Progenitor cell of endocrine pancreas (in vitro differentiated cells): ENCODE results near the gene CRIP2. TPM values are rescaled to one million over a fixed set of nuclear protein-coding genes. Genes with fewer than 3 reads are reported as not detected.

Source experiments
- DNase-seq: peaks from one replicate; pipeline ENCODE4 v3.0.0; 2021; ENCODE audit warnings: low spot score; ENCODE audit not compliant: unreplicated experiment
- H3K27ac Mint-ChIP-seq: 2 replicates; pipeline ENCODE4 v1.8.0; 2021; ENCODE audit warnings: mild to moderate bottlenecking, moderate library complexity, mixed read lengths
- H3K27me3 Mint-ChIP-seq: 2 replicates; pipeline ENCODE4 v1.8.0; 2021; ENCODE audit warnings: mixed read lengths
- H3K36me3 Mint-ChIP-seq: 2 replicates; pipeline ENCODE4 v1.8.0; 2022; ENCODE audit warnings: mixed read lengths; ENCODE audit not compliant: insufficient read depth
- H3K4me1 Mint-ChIP-seq: 2 replicates; pipeline ENCODE4 v1.8.0; 2021; ENCODE audit warnings: low read depth, mixed read lengths
- H3K4me3 Mint-ChIP-seq: 2 replicates; pipeline ENCODE4 v1.8.0; 2021; ENCODE audit warnings: low read depth, mild to moderate bottlenecking, moderate library complexity, mixed read lengths
- H3K9me3 Mint-ChIP-seq: 2 replicates; pipeline ENCODE4 v1.8.0; 2021; ENCODE audit warnings: low read depth, mixed read lengths
- long read RNA-seq: library from polyadenylated mRNA; unstranded; transcript quantifications from one replicate; pipeline ENCODE4 v2.0.0, GENCODE V29; 2020
- total RNA-seq: library from RNA; stranded (reverse); gene quantifications from 2 replicates; pipeline ENCODE4 v1.2.1, GENCODE V29; 2021
- TF ChIP-seq, protein P1 (sequence below): fragments of 200-600 bp; sonication (generic); IDR thresholded peaks from one replicate; pipeline ENCODE4 v1.5.0; 2021; ENCODE audit warnings: antibody characterized with exemption, mild to moderate bottlenecking; ENCODE audit not compliant: unreplicated experiment

CRIP2 gene, protein sequence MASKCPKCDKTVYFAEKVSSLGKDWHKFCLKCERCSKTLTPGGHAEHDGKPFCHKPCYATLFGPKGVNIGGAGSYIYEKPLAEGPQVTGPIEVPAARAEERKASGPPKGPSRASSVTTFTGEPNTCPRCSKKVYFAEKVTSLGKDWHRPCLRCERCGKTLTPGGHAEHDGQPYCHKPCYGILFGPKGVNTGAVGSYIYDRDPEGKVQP
- 17.0 and 19.6 TPM in 2 replicates for total RNA-seq
- long read RNA-seq: 0 reads

DNA sequence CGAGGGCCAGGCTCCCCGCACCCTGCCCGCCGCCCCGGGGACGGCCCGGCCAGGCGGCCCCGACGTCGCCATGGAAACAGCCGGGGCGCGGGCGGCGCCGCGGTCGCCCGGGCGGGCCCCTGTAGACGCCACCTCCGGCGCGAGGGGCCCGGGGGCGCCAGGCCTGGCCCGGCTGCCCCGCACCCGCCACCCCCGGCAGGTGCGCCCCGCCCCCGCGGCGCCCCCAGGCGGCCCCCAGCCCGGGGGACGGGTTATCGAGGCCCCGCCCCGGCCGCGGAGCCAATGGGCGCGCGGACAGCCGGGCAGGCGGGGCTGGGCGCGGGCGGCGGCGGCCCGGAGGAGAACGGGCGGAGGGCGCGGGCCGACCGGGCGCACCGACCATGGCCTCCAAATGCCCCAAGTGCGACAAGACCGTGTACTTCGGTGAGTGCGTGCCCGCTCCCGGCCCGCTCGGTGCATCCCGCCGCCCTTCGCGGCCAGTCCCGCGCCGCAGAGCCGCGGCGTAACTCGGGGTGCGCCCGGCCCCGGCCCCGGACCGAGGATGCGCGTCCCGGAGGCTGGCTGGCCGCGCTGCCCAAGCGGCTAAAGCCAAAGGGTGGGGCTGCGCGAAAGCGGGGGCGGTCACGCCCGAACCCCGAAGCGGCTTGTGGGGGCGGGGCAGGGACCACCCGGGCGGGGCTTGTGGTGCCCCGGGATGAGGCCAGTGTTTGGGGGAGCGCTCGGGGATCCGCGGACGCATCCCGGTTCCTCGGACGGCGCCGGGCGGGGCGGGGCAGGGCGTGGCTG, at the start of gene CRIP2:
Gene CRIP2 (plus strand): TSS at position 339 of the 786 bp plus-strand sequence. CDS start 42 bp downstream, at position 381.
- peak; percentile 53 for DNase-seq
- Mint-ChIP-seq H3K36me3 (peaks cover 1% of the 10 kb centered on the region), H3K27ac (no peak within 1 kb of the TSS), H3K27me3 (peaks cover 11% of the 10 kb centered on the region), H3K4me3 (peak within 1 kb of the TSS; percentile 64), H3K9me3 (no peaks in the 10 kb centered on the region), H3K4me1 (no peaks in the 10 kb centered on the region)
- TF ChIP-seq, protein P1, sequence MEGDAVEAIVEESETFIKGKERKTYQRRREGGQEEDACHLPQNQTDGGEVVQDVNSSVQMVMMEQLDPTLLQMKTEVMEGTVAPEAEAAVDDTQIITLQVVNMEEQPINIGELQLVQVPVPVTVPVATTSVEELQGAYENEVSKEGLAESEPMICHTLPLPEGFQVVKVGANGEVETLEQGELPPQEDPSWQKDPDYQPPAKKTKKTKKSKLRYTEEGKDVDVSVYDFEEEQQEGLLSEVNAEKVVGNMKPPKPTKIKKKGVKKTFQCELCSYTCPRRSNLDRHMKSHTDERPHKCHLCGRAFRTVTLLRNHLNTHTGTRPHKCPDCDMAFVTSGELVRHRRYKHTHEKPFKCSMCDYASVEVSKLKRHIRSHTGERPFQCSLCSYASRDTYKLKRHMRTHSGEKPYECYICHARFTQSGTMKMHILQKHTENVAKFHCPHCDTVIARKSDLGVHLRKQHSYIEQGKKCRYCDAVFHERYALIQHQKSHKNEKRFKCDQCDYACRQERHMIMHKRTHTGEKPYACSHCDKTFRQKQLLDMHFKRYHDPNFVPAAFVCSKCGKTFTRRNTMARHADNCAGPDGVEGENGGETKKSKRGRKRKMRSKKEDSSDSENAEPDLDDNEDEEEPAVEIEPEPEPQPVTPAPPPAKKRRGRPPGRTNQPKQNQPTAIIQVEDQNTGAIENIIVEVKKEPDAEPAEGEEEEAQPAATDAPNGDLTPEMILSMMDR: no peak

DNA sequence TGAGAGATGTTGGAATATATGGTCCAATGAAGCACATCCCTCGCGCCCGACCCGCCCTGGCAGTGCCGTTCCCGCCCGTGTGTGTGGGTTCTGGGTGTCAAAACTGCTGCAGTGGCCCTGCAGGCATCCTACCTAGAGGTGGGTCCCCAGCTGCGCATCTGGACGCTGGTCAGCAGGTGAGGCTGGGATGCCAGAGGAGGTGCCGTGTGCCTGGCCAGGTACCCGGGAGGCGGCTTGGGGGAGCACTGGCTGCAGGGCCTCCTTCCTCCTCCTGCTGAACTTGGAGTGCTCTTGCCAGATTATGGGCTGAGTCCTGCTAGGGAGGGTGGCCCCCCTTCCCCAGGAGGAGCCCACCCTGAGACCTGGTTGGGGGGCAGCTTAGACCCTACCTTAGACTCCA, 49.8 kb upstream of the CRIP2 start:
- Mint-ChIP-seq H3K27ac (no peak overlapping the region), H3K36me3 (peaks cover 21% of the 10 kb centered on the region), H3K4me3 (no peak overlapping the region), H3K4me1 (peaks cover 5% of the 10 kb centered on the region), H3K9me3 (peaks cover 7% of the 10 kb centered on the region), H3K27me3 (no peaks in the 10 kb centered on the region)
- DNase-seq: no peak
- TF ChIP-seq, protein P1: no peak

DNA sequence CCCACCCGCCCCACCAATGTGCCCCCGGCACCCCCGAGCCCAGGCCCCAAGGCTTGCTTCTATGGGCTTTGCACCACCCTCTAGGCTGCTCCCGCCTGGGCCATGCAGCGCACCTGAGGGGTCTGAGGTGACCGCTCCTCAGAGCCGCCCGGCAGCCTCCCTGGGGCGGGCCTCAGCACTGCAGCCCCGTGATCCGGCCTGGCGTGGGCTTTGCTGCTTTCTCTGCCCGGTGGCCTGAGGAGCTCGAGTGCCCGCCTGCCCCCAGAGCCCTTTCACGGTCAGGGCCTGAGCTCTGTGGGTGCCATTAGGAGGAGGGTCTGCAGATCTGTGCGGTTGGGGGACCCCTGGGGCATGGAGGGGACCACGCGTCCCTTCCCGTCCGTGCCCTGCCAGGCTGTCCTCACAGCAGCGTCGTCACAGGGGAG, 48.8 kb upstream of the CRIP2 start:
- H3K9me3 Mint-ChIP-seq: peaks cover 10% of the 10 kb centered on the region
- peaks cover 29% of the 10 kb centered on the region for H3K36me3 Mint-ChIP-seq
- DNase-seq: no peak

DNA sequence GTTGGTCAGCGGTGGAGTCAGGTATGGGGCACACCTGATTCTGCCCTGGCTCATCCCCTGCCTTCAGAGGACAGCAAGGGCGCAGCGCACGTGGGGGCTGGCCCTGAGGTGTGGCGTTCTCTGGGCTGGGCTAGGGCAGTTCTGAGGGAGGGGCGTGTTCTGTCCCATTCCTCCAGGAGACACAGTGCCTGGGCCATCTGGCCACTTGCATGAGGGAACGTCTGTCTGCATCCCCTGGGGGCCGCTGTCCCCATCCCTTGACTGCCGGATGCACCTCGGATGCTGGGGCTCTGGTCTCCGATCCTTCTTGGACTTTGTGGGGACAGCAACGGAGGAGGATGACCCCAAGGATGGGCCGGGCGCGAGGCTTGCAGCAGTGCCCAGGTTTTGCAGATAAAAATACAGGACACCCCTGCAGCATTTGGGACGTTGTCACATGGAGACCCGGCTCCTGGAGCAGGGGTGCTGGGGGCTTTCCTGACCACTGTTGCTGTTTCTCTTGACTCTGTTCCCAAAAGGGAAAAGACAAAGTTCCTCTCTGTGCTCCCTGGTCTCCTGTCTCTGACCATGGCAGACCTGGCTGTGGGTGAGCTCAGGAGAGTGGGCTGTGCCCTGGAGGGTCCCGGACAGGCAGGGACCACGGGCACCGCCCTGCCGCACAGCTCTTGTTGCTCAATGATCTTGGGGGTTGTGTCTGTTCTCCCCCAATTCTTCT, 48.0 kb upstream of the CRIP2 start:
- Mint-ChIP-seq H3K4me3 (no peak overlapping the region), H3K36me3 (peaks cover 34% of the 10 kb centered on the region), H3K27me3 (no peaks in the 10 kb centered on the region), H3K4me1 (peaks cover 1% of the 10 kb centered on the region), H3K9me3 (peaks cover 10% of the 10 kb centered on the region), H3K27ac (no peak overlapping the region)
- DNase-seq: no peak
- TF ChIP-seq, protein P1: no peak

More for the DNA sequence above, 48.8 kb upstream of the CRIP2 start:
- TF ChIP-seq, protein P1: no peak
- H3K27me3 Mint-ChIP-seq: no peaks in the 10 kb centered on the region
- H3K4me1 Mint-ChIP-seq: peaks cover 4% of the 10 kb centered on the region
- no peak overlapping the region for H3K27ac Mint-ChIP-seq
- H3K4me3 Mint-ChIP-seq: no peak overlapping the region

DNA sequence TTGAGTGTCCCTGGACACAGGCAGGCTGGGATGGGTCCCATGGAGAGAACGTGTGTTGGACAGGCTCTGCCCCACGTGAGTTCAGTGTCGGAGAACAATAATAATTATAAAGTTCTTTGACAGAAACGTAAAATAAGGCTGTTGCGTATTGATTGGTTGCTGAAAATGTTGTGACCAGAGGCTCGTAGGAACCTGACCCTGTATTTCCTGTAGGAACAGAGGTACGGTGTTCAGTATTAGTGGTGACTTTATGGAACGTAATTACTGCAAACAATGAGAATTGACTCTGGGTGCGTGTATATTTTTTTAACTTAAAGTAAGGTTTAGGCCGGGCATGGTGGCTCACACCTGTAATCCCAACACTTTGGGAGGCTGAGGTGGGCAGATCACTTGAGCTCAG, 47.2 kb upstream of the CRIP2 start:
- H3K27me3 Mint-ChIP-seq: no peaks in the 10 kb centered on the region
- peaks cover 10% of the 10 kb centered on the region for H3K9me3 Mint-ChIP-seq
- H3K27ac Mint-ChIP-seq: no peak overlapping the region
- H3K4me3 Mint-ChIP-seq: no peak overlapping the region
- no peaks in the 10 kb centered on the region for H3K4me1 Mint-ChIP-seq
- peaks cover 34% of the 10 kb centered on the region for H3K36me3 Mint-ChIP-seq
- TF ChIP-seq, protein P1: no peak
- DNase-seq: no peak
